CD4-positive, alpha-beta T cell treated with Interleukin-6 for 4 hours (primary cell): ENCODE measurements around the gene RELL2.

Source experiments
- DNase-seq: peaks from one replicate; pipeline ENCODE4 v3.0.0-alpha.2; 2020; ENCODE audit warnings: mixed read lengths

RELL2 gene

GRCh38 chr5:141680751-141681201 is 44.0 kb downstream of the RELL2 start:
- DNase-seq: no peak

- no peak for DNase-seq
Observed at GRCh38 chr5:141681295-141681694, 44.5 kb downstream of the RELL2 start.

GRCh38 chr5:141681695-141682641 is 45.2 kb downstream of the RELL2 start, which contains the start of gene ARAP3:
Gene ARAP3, minus strand, starts transcription at chr5:141682230. Its CDS starts 1,744 bp downstream, at chr5:141680486.
- peak; percentile 64 for DNase-seq

- DNase-seq: no peak
Observed at GRCh38 chr5:141683596-141684141, 46.9 kb downstream of the RELL2 start.

- DNase-seq: no peak
Observed at GRCh38 chr5:141685591-141685990, 48.8 kb downstream of the RELL2 start.

- no peak for DNase-seq
Observed at GRCh38 chr5:141686648-141687416, 50.0 kb downstream of the RELL2 start.
